ENCODE results near the gene PPM1D.

- TF ChIP-seq CTCF (IDR thresholded peaks at IDR 0.05) (no peak), POLR2A (IDR thresholded peaks at IDR 0.05) (no peak)
Measured at GRCh38 chr17:60676758-60677307, 76.8 kb downstream of the PPM1D start.

All from prostate gland (tissue), 2 donors.